ENCODE results near the gene LRRC27. TPM values are rescaled to one million over a fixed set of nuclear protein-coding genes. Genes with fewer than 3 reads are reported as not detected.
A peak's percentile ranks its signal among the peaks of the same experiment; 100 is the strongest.

Gene LRRC27
- total RNA-seq, 1 donor from 2014 or later: 9.6 TPM

DNA sequence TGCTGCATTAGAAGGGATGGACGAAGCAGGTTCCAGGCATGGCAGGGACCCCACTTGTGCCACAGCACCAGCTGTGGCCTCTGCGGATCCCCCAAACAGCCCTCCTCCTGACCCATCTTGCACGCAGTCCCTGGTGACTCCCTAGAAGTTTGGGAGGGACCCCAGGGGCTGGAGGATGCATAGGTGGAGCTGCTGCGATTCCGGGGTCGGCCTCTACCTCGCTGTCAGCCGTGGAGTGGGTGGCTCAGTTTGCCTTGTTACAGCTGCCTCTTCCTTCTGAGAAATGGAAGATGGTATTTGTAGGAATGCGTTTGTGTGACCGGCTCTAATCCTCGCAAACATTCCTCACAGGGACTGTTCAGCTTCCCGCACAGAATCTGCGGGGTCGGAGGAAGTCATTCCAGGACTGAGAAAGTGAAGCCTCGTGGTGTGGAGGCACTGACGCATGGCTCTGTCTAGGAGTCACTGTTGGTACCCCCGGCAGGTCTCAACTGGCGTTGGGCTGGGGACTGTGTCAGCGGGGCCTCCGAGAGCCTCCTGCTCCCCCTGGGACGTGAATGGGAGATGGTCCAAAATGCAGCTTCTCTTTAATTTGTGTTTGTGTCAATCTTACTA, 82.5 kb downstream of the LRRC27 start:
- no peak for DNase-seq

DNA sequence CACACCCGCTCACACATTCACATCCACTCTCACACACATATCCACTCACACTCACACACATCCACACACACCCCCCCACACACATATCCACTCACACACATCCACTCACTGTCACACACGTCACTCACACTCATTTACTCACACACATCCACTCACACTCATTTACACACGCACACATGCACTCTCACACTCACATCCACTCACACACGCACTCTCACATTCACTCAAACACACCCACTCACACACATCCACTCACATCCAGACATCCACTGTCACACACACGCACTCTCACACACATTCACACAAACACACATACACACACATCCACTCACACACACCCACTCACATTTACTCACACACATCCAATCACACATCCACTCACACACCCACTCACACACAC, 83.3 kb downstream of the LRRC27 start:
- DNase-seq: no peak

DNA sequence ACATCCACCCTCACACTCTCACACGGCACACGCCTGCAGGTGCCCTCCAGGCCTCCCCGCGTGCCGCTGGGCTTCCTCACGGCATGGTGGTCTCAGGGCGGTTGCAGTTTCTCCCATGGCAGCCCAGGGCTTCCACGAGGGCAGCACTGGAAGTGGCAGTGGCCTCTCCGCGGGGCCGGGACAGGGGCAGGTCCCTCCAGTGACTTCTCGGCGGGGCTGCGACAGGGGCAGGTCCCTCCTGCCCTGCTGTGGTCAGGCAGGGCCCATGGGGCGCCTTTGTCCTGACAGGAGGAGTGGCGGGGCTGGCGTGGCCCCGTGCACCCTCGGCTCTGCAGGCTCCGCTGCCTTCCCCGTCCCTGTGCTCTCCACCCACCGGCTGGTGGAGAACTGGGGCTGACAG, 84.0 kb downstream of the LRRC27 start:
- DNase-seq: no peak

DNA sequence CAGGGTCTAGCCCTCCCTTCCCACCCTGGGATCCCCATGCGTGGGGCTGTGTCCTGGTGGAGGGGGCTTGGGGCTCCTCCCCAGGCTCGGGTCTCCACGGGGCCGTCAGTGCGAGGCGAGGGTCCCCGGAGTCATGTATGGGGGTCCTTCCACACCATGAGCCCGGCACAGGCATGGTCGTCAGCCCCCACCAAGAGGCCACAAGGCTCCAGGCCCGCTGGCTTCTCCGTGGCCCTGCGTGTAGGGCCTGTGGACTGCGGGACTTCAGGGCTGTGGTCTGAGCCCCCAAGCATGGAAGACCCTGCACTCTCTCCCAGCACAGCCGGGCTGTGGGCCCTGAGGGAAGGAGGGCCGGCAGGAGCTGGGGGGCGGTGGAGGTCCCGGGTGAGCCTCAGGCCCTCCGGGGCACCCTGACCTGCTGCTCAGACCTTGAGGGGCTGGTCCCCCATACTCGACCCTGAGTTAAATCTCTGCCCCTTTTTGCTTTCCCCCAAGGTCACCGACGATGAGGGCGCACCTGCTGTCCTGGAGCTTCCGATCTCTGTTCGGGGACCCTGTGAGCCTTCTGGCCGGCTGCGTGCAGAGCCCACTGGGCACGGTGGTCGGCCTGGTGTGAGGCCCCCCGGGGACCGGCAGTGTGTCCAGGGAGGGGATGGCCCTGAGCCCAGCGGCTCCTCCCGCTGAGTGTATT, 84.7 kb downstream of the LRRC27 start:
- DNase-seq: no peak

DNA sequence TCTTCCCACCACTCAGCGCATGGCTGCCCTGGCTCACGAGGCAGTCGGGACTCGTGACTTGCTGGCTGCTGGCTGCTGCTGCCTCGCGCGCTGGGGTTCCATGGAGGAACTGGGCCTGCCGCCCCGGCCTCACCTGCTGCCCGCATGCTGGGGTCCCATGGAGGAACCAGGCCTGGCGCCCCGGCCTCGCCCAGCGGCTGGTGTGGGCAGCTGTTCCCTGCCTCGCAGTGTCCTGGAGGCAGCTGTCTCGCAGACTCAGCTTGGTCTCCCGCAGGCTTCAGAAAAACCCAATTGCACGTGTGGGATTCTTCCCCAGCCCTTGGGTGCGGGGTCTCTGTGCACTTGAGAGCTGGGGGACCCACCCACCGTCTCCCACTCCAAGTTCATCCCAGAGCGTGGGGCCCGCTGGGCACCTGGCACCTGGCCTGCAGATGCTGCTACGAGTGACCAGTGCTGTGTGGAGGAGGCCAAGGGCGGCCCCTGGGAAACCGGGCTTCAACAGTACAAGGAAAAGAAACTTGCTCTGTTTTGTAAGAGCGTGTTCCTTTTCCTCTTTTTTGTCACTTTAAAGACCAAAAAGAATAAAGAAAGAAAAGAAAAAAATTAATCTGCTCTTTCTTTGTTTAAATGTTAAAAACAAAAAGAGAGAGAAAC, 85.4 kb downstream of the LRRC27 start:
- DNase-seq: no peak

DNA sequence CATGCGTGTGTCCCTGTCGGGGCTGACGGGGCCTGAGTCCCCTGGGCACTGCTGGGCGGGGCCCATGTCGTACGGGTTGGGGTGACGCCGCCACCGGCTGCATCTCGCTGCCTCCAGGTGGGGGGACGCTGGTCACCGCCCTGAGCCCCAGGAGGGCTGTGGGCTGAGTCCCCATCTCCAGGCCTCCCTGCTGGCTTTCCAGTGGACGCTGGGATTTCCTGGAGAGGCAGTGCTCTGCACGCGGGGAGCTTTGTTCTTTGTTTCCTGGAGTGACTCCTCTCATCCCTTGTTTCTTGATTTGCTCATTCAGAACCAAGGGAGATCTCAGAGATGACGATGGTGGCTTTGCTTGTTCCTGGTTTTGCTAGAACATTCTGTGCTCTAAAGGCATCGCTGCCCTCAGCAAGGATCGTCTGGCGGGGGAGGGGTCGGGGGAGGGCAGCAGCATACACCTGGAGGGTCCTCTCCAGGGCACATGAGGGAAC, 86.0 kb downstream of the LRRC27 start:
- DNase-seq: no peak

DNA sequence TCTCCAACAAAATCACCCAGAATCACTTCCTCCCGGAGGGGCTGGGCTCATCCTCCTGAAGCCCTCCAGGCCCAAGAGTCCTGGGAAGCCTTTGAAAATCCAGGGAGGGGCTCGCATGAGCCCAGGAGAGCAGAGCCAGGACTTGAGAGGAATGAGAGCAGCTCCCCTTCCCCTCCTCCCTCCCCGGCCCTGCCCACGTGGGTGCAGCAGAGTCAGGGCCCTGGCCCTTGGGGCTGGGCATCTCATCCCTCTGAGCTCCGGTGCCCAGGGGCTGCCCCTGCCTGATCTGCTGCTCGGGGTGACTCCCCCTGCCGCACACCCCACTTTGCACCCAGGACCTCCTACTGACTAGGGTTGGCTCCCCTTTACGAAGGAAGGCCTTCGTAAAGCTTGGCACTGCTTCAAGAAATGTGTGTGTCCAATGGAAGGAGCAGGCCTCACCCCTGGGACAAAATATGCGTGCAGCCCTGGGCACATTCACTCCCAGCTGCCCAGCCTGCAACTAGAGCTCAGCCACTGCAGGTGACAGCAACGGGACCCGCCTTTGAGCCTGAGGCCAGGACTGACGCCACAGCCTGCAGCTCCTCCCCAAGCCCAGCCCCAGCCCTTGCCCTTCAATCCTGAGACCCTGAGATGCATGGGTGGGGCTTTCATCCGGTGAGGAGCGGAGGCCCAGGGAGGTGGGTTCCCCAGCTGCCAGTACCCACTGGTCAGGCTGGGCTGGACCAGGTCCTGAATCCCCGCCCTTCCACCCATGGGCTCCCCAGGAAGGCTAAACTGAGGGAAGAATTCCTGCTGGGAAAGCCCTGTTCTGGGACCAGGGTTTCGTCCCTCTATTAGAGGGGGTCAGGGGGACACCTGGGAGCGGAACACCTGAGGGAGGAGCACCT, 86.8 kb downstream of the LRRC27 start:
- no peak for DNase-seq

DNA sequence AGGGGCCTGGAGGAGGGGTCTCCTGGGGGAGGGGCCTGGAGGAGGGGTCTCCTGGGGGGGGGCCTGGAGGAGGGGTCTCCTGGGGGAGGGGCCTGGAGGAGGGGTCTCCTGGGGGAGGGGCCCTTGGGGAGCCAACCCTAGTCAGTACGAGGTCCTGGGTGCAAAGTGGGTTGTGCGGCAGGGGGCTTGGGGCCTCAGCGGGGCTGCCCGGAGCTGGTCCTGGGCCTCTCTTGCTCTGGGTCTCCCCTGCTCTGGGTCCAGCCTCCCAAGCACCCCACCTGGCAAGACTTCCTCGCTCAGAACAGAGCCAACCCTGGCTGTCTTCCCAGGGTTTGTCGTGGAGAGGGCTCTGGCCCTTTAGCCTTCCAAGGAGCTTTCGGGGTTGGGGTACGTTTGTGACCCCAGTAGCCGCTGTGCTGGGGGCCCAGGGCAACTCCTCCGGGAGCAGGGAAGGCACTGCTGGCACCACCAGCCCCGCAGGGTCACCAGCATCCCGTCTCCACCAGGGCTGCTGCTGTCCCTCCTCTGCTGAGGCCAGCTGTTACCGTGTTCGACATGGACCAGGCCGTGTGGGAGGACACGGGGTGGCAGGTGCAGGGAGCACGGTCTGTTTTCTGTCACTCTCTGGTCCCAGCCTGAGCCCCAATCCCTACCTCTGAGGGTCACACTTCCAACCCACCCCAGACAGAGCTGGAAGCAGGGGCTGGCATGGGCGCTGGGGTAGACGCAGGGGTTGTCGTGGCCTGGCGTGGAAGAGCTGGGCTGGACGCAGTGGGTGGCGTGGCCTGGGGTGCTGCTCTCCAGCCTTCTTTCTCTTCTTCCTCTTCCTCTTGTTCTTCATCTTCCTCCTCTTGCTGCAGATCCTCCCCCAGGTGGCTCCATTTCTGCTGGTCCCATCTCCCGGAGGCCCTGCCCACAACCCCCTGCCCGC, 87.8 kb downstream of the LRRC27 start:
- no peak for DNase-seq

DNA sequence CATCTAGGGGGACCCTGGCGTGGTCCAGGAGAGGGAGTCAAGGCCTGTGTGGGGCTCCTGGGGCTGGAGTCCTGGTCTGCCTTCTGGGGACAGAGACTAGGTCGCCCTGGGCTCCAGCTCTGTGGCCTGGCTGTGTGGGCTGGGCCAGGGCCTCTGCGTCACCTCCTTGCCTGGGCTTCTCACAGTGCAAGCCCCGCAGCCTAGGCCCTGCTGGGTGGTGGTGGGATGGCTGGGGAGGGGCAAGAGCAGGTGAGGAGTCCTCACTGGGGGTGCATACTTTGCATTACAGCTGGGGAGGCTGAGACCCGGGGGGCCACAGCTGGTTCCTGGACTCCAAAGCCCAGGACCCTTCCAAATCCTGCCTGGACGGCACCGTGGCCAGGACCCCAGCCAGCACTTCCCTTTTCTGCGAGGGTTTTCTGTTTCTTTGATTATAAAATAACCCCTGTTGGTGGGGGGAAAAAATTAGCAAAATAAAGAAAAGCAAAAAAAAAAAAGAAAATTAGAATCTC, 88.5 kb downstream of the LRRC27 start:
- no peak for DNase-seq

DNA sequence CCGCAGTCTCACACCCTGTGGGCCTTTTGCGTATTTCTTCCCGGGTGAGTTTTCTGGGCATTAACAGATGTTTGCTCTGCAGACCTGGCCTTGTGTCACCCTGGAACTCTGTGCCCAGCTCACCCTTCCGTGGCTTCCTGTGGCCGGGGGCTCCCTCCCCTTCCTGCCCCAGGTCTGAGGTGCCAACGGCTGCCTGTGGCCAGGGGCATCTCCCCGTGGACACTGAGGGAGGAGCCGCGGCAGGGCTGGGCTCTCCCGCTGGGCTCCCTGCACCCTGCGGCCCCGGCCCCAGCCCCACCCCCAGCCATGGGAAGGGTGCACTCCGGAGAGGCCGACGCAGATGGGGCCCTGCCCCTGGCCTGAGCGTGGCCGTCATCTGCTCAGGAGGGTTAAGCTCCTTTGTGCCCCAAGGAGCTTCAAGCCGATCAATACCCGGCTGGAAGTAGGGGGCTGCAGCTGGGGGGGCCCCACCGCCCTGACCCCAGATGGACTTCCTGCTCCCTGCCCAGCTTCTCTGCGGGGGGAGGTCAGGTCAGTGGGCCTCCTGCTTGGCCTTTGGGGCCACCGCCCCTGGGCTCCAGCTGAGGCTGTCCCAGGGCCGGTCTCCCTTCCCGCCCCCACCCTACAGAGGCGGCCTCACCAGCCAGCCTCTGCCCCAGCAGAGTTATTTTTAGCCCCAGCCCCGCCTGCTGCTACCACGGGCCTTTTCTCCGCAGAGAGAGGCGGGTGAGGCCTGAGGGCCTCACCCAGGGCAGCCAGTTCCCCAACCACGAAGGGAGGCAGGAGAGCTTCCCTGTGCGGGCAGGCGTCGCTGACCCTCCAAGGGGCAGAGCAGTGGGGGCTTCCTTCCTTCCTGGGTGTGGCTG, 89.2 kb downstream of the LRRC27 start:
- no peak for DNase-seq

DNA sequence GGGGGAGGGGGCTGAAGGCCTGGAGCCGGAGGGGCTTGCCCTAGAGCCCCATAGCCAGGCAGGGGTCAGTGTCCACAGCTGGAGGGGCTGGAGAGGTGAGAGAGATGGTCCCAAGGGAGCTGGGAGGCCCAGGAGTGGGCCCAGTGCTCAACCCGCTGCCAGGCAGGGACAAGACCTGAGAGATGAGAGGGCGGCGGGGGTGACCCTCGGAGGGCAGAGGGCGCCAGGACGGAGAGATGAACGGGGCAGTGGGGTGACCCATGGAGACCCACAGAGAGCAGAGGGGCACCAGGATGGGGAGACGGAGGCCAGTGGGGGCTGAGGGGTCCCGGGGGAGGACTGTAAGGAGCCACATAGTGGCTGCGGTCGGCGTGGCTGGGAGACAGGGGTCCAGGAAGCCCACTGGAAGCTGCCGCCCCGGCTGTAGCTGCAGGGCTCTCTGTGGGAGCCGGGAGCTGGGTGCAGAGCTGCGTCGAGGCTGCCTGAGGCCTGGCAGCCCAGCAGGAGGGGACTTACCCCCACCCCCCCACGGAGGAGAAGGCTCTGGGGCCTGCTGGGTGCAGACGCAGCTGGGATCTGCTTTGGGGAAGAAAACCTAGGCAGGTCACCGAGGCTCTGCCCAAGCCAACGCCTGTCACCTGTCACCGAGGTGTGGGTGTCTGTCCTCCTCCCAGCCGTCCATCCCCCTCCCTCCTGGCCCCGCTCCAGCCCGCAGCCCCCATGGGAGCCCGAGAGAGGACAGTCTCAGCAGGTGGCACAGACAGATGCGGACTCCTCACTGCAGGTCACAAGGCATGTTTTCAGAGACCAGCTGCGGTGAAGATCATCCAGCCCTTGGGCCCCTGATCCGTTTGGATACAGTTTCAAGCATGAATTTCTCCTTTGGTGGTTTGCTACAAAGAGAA, 90.1 kb downstream of the LRRC27 start:
- DNase-seq: peak; percentile 40

DNA sequence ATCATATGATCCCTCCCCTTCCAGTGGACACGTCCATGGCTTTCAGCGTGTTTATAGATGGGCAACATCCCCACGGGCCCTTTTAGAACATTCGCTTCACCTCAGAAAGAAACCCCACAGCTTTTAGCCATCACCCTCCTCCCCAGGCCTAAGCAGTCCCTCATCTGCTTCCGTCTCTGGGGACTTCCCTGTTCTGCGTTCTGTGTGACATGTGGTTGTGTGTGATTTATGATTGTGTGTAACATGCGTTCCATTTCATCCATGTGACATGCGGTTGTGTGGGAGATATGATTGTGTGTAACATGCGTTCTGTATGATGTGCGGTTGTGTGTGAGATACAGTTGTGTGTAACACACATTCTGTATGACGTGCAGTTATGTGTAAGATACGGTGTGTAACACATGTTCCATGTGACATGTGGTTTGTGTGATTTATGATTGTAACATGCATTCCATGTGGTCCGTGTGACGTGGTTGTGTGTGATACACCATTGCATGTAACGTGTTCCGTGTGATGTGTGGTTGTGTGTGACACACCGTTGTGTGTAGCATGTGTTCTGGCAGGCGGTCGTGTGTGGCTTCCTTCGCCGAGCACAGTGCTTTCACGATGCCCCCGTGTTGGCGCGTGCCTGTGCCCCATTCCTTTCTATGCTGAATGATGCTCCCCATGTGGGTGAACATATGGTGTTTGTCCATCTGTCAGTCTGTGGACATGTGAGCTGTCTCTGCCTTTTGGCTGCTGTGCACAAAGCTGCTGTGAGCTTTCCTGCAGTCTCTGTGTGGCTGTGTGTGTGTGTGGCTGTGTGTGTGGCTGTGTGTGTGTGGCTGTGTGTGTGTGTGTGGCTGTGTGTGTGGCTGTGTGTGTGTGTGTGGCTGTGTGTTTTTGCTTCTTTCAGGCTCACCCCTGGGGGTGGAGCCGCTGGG, 91.2 kb downstream of the LRRC27 start:
- peak; percentile 87 for DNase-seq

DNA sequence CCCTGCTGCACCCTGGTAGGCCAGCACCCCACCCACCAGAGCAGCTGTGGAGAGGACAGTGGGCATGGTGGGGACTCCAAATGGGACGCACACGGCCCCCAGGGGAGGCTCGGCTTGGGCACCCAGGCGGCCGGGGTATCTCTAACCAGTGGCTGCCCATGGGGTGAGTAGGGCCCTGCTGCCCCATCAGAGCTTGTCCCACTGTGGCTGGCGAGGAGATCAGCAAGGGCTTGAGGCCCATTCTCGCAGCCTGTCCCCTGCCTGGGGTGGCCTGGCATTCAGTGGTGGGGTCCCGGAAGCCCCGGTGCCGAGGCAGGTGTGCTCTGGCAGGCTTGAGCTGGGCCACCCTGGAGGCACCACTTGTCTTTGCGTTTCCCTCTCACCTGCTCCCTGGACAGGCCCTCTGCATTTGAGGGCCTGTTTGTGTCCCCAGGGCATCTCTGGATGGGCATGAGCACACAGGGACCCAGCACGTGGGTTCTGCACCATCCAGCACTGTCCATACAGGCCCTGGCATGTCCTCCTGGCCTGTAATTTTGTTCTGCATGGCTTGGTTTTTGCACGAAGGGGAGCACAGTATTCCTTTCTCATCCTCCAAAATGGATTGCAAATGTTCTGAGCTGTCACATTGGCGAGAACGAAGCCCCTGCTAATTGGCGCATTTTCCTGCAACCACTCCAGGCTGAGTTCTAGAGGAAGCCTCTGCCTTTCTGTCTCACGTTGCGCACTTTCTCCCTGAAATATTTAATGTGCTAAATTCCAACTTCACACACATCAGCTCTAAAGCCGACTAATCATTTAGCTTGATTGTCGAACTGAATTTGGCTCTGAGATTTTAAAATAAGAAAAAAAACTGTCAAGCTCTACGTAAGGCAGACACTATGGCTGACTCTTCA, 92.2 kb downstream of the LRRC27 start:
- no peak for DNase-seq

DNA sequence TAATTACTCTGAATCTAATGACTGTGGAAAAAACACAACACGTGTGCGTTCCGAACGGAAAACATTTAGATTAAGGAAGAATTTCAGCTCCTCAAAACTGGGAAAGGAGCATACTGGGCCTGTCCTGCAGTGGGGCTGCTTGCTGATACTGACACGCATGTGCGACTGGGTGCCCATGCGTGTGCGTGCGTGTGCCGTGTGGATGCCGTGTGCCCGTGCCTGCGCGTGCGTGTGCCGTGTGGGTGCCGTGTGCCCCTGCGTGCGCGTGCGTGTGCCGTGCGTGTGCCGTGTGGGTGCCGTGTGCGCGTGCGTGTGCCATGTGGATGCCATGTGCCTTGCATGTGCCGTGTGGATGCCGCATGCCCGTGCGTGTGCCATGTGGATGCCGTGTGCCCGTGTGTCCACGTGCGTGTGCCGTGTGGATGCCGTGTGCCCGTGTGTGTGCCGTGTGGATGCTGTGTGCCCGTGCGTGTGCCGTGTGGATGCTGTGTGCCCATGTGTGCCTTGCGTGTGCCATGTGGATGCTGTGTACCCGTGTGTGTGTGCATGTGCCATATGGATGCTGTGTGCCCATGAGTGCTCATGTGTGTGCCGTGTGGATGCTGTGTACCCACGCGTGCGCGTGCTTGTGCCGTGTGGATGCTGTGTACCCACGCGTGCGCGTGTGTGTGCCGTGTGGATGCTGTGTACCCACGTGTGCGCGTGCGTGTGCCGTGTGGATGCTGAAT, 93.2 kb downstream of the LRRC27 start:
- no peak for DNase-seq

DNA sequence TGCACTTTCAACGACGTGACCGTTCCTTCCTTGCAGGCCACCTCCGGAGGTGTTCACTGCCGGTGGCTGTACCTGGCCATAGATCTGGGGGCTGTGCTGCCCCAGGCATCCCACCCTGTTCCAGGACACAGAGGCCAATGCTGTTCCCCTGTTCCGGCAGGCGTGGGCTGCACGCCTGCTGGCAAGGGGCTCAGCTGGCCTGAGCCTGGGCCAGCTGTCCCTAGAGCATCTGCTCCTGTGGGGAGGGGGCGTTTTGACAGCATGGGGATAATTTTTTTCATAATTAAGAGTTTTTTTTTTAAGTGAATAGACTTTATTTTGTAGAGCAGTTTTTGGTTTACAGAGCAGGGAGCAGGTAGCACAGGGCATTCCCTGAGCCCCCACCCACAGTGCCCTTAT, 93.8 kb downstream of the LRRC27 start:
- DNase-seq: no peak
